Central memory CD4-positive, alpha-beta T cell (primary cell): ENCODE results near the gene GALNT18.
A peak's percentile ranks its signal among the peaks of the same experiment; 100 is the strongest.

Source experiments
- DNase-seq: peaks from one replicate; pipeline ENCODE4 v3.0.0; 2022

The GALNT18 gene

DNA sequence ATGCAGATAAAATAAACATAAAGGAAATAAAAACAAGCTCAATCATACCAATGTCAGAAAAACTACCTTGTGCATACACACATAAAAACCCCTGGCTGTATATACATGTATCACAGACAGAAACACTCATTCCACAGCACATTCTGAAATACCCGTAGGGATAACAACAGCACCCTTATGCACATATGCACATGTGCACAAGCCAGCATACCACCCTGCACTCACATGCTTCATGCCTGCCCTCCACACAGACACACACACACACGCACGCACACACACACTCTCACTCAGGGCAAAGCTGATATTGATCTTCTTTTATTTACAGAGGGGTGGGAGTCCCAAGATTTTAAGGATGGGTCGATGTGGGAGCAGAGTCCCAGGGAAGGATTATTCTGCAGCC is 360.9 kb downstream of the GALNT18 start:
- DNase-seq, result no peak

GRCh38 chr11:11253995-11254394 is 367.8 kb downstream of the GALNT18 start:
- DNase-seq, result no peak

GRCh38 chr11:11253497-11253896 is 368.3 kb downstream of the GALNT18 start:
- no peak for DNase-seq

DNA sequence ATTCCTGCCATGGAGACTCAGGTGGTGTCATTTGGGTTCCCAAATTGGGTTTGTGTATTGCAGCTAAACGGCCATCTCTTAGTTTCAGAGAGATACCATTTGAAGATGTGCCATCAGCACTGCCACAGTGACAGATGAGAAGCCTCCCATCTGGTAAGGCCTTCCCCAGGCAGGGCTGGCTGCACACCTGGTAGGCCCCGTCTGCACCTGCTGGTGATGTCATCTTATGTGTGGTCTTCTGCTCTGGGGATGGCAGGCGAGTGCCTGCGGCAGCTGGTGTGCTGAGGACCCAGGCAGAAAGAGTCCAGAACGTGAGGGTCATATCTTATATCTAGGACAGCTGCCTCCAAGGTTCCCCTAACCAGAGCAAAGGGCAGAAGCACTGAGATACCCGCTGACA is 369.4 kb downstream of the GALNT18 start:
- no peak for DNase-seq

GRCh38 chr11:11251394-11251970 is 370.3 kb downstream of the GALNT18 start:
- no peak for DNase-seq

DNA sequence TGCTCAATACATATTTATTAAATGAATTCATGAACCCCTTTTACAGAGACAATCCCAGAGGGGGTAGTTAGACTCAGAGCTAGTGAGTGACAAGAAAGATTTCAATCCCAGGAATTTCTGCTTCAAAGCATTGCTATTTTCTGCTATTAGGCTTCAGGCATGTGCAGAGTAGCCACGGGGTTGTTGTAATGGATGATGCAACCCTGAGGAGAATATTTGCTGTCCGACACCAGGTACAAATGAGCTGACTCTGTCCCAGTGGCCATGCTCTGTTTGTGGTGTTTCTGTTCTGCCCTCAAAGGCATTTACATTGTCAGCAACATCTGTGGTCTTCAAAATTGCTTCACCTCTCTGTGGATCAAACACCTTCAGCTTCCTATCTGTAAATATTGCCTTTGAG is 371.3 kb downstream of the GALNT18 start:
- no peak for DNase-seq

DNA sequence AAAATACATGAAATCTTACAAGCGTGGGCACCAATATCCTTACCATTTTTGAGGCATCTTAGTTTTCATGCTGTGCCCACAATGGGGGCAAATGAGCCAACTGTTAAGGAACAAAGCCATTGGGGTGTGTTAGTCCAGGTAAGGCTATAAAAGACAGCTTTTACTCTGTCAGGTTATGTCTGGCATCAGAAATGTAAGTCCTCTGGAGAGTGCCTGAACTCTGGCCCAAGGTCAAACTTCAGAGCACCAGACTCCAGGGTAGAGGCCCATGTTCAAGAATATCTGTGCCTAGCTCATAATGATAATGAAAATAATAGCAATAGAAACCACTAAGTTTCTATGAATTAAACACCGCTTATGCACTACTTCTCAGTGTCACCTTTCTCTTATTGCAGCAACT is 374.2 kb downstream of the GALNT18 start:
- DNase-seq, result no peak

DNA sequence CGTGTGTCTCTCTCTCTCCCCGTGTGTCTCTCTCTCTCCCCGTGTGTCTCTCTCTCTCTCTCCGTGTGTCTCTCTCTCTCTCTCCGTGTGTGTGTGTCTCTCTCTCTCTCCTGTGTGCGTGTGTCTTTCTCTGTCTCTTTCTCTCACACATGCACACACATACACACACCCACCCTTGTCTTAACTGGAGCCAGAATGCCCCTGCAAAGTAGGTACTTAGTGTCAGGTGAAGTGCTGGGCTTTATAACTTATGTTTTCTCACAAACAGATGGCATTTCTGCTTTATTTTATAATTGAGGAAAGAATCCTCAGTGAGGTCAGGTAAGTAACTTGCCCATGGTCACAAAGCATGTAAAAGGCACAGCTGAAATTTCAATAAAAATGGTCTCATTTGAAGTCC is 374.7 kb downstream of the GALNT18 start:
- DNase-seq, result no peak

GRCh38 chr11:11246166-11246565 is 375.6 kb downstream of the GALNT18 start:
- no peak for DNase-seq

DNA sequence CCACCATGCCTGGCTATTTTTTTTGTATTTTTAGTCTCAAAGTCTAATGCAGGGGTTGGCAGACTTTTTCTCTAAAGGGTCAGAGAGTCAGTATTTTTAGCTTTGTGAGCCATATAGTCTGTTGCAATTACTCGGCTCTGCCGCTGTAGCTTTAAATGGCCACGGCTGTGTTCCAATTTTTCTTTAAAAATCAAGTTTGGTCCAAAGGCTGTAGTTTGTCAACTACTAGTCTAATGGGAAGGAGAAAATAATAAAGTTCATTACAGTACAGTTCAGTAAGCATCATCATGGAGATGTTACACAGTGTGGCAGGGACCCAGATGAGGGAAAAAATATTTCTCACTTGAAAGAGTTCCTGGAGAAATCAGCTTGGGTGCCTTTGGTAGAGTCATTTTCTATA is 376.4 kb downstream of the GALNT18 start:
- DNase-seq, result no peak

DNA sequence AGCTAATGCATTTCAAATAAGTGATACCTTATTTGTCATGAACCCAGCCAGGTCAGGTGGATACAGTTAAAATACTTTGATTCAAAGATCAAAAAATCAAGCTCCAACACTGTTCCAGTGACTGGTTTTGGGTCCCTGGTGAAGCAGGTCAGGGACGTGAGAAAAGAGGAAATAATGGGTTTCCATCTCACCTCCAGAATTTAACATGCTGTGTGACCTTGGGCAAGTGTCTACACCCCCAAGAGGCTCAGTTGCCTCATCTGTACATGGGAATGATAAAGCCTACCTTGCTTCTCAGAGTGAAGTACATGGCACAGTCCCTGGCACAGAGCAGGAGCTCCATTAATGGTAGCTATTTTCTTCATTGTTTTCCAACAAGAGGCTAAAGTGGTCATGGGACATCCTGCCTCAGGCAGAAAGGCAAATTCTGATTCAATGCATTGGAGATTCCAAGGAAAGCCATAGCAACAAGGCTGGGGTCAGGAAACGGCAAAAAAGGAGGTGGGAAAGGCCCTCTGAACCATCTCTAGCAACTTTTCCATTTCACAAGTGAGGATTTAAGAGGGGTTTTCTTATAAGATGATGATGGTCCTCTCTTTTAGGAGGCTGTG is 377.2 kb downstream of the GALNT18 start:
- DNase-seq, result no peak

DNA sequence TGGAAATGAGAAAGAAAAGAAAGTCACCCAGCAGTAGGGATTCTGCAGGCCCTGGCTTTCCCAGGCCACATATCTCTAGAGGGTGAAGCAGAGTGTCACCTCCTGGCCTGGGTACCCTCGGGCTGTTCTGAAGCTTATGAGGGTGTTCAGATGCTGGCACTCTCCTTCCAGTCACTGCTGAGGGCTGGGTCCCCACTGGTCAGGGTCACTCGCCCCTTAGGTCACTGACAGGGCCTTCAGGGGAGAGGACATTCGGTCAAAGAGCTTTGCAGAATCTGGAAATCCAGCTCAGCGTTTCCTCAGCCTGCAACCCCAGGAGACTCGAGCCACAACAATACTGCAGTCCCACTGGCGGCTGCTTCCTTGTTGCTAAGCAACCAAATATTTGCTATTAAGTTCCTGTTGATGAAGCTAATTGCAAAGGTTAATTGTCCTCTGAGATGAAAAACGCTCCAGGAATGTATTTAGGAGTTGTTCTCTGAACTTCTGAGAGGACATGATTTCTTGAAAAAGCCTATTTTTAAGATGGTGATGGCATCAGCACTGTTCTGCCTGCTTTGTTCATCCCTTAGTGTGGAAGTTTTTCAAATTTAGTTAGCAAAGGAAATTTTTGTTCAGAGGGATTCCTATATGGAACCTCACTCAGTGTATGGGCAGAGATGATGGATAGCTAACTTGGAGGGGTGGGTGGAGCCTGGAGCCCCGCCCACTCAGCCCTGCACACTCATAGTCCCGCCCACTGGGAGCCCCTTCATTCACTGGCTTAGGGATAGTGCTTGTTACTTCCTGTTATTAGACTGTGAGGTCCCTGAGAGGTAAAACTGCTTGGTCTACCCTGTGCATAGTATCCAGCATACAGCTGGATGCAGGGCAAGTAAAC is 378.0 kb downstream of the GALNT18 start:
- peak; percentile 70 for DNase-seq

DNA sequence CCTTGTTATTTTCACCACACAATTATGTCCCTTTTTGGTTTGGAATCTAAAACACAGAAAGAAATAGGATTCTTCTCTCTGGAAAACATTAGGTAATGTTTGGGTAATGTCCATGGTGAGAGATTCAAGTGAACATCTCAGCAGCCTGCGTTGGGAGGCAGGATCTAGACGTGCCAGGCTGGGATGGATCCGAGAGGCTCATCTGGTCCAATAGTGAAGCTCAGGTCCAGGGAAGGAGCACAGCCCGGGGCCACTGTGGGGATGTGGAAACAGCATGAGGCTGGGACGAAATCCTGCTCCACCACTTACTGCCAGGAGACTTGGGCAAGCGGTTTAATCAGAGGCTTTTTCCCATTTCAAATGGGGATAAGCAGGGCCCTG is 378.6 kb downstream of the GALNT18 start:
- DNase-seq, result no peak

DNA sequence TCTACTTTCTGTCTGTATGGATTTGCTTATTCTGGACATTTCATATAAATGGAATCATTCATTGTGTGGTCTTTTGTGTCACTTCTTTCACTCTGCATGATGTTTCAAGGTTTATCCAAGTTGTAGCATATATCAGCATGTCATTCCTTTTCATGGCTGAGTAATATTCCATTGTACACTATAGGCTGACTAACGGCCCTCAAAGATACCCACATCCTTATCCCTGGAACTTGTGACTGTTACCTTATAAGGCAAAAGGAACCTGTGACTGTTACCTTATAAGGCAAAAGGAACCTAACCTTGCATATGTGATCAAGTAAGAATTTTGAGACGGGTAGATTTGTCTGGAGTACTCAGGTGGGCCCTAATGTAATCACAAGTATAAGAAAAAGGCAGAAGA is 380.5 kb downstream of the GALNT18 start:
- no peak for DNase-seq

GRCh38 chr11:11239959-11240358 is 381.8 kb downstream of the GALNT18 start:
- DNase-seq, result no peak

- no peak for DNase-seq
These were observed 384.6 kb downstream of the GALNT18 start for GRCh38 chr11:11237070-11237832.

GRCh38 chr11:11236498-11237059 is 385.2 kb downstream of the GALNT18 start:
- no peak for DNase-seq

GRCh38 chr11:11231763-11232162 is 390.0 kb downstream of the GALNT18 start:
- DNase-seq, result no peak

GRCh38 chr11:11230802-11231562 is 390.8 kb downstream of the GALNT18 start:
- DNase-seq, result no peak

- no peak for DNase-seq
These were observed 391.7 kb downstream of the GALNT18 start for GRCh38 chr11:11230087-11230486.

DNA sequence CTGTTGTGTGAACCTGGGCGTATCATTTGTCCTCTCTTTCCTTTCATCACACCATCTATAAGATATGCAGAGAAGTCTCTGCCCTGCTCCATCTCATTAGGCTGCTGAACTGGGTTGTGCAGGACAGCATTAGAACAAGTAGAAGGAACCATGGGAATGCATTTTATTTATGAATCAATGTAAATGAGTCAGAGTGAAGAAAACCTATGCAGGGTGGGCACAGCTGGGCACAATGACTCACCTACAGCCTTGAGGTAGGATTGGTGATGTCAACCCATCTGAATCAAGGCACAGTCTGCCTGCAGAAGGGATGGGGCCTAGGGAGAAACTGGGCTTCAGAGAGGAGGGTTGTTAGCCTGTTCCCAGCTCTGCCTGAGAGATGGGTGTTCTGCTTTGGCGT is 392.2 kb downstream of the GALNT18 start:
- DNase-seq, result no peak
